Loucy (cell line): ENCODE results near the gene CFAP77.

Experiments
- H2AFZ ChIP-seq: fragments of 200-600 bp; sonication (generic); 2 replicates; pipeline ENCODE4 v1.6.0; 2016; ENCODE audit warnings: antibody characterized with exemption, mild to moderate bottlenecking, low read length, moderate library complexity
- H3F3A ChIP-seq: fragments of 200-600 bp; 2 replicates; pipeline ENCODE4 v1.6.0; 2016; ENCODE audit warnings: antibody characterized with exemption, low read depth, mild to moderate bottlenecking
- H3K27me3 ChIP-seq: fragments of 200-600 bp; sonication (generic); 2 replicates; pipeline ENCODE4 v1.6.1; 2014; ENCODE audit warnings: low read length, mild to moderate bottlenecking; ENCODE audit not compliant: insufficient read depth, poor library complexity, severe bottlenecking
- H3K36me3 ChIP-seq: fragments of 200-600 bp; sonication (generic); 2 replicates; pipeline ENCODE4 v1.6.1; 2016; ENCODE audit warnings: low read length; ENCODE audit not compliant: insufficient read depth
- H3K4me1 ChIP-seq: fragments of 200-600 bp; sonication (generic); 2 replicates; pipeline ENCODE4 v1.5.1; 2014; ENCODE audit warnings: low read length, mild to moderate bottlenecking; ENCODE audit not compliant: insufficient read depth, poor library complexity, severe bottlenecking
- H3K4me2 ChIP-seq: fragments of 200-600 bp; sonication (generic); 2 replicates; pipeline ENCODE4 v1.6.0; 2014; ENCODE audit warnings: antibody characterized with exemption, low read length, low read depth, mild to moderate bottlenecking; ENCODE audit not compliant: poor library complexity, severe bottlenecking
- H3K4me3 ChIP-seq: fragments of 200-600 bp; sonication (generic); 2 replicates; pipeline ENCODE4 v1.5.1; 2014; ENCODE audit warnings: low read length, mild to moderate bottlenecking, mixed read lengths; ENCODE audit not compliant: poor library complexity, severe bottlenecking
- H3K79me2 ChIP-seq: fragments of 200-600 bp; sonication (generic); 2 replicates; pipeline ENCODE4 v1.6.1; 2014; ENCODE audit warnings: low read length; ENCODE audit not compliant: insufficient read depth
- H3K9ac ChIP-seq: fragments of 200-600 bp; sonication (generic); 2 replicates; pipeline ENCODE4 v1.6.0; 2014; ENCODE audit warnings: mild to moderate bottlenecking, low read depth, low read length, moderate library complexity; ENCODE audit not compliant: poor library complexity, severe bottlenecking
- H3K9me2 ChIP-seq: fragments of 200-600 bp; sonication (generic); replicated peaks from 2 replicates; pipeline ENCODE4 v1.6.1; 2016; ENCODE audit warnings: low read depth, low read length, mixed read lengths
- H3K9me3 ChIP-seq: fragments of 200-600 bp; sonication (generic); 2 replicates; pipeline ENCODE4 v1.6.1; 2014; ENCODE audit warnings: mild to moderate bottlenecking, antibody characterized with exemption, low read length, low read depth; ENCODE audit not compliant: insufficient read depth
- H4K20me1 ChIP-seq: fragments of 200-600 bp; sonication (generic); 2 replicates; pipeline ENCODE4 v1.6.0; 2014; ENCODE audit warnings: antibody characterized with exemption, low read length, mild to moderate bottlenecking; ENCODE audit not compliant: insufficient read depth, poor library complexity, severe bottlenecking
- CTCF ChIP-seq: fragments of 200-600 bp; sonication (generic); conservative IDR thresholded peaks from 2 replicates; pipeline ENCODE4 v1.5.1; 2014; ENCODE audit warnings: mild to moderate bottlenecking, antibody characterized with exemption, low read length
- EZH2phosphoT487 ChIP-seq: fragments of 200-600 bp; IDR thresholded peaks from 2 replicates; pipeline ENCODE4 v1.6.1; 2018; ENCODE audit warnings: antibody characterized with exemption, mild to moderate bottlenecking, moderate library complexity, borderline replicate concordance

Gene CFAP77

GRCh38 chr9:132502480-132502879, 92.5 kb downstream of the CFAP77 start:
- TF ChIP-seq CTCF: no peak; the same call in 1 of the 2 replicates
- TF ChIP-seq EZH2phosphoT487: no peak
- Histone ChIP-seq H4K20me1 (no peaks in the 10 kb centered on the region), H3K9me3 (no peaks in the 10 kb centered on the region), H2AFZ (no peak overlapping the region), H3K4me2 (no peak overlapping the region), H3F3A (no peaks in the 10 kb centered on the region), H3K9ac (no peak overlapping the region), H3K36me3 (no peaks in the 10 kb centered on the region), H3K79me2 (no peaks in the 10 kb centered on the region), H3K9me2 (no peaks in the 10 kb centered on the region), H3K4me3 (no peak overlapping the region), H3K4me1 (peaks cover 9% of the 10 kb centered on the region), H3K27me3 (no peaks in the 10 kb centered on the region)

- no peaks in the 10 kb centered on the region for H3F3A ChIP-seq
- H3K4me2 ChIP-seq: no peak overlapping the region
- no peaks in the 10 kb centered on the region for H3K79me2 ChIP-seq
- TF ChIP-seq EZH2phosphoT487: no peak
- no peak for TF ChIP-seq CTCF
- H3K9me2 ChIP-seq: no peaks in the 10 kb centered on the region
- H4K20me1 ChIP-seq: no peaks in the 10 kb centered on the region
- H3K4me1 ChIP-seq: peaks cover 10% of the 10 kb centered on the region
- no peaks in the 10 kb centered on the region for H3K27me3 ChIP-seq
- H3K36me3 ChIP-seq: no peaks in the 10 kb centered on the region
- H3K9me3 ChIP-seq: no peaks in the 10 kb centered on the region
- H2AFZ ChIP-seq: no peak overlapping the region
- H3K4me3 ChIP-seq: no peak overlapping the region
- no peak overlapping the region for H3K9ac ChIP-seq
Observed at GRCh38 chr9:132503116-132503515, 93.1 kb downstream of the CFAP77 start.

- Histone ChIP-seq H3K4me2 (no peak overlapping the region), H3F3A (no peaks in the 10 kb centered on the region)
Observed at GRCh38 chr9:132504488-132504887, 94.5 kb downstream of the CFAP77 start.

More at GRCh38 chr9:132504488-132504887, 94.5 kb downstream of the CFAP77 start:
- no peaks in the 10 kb centered on the region for H3K27me3 ChIP-seq
- H3K79me2 ChIP-seq: no peaks in the 10 kb centered on the region
- H3K9ac ChIP-seq: no peak overlapping the region
- H3K4me1 ChIP-seq: peaks cover 10% of the 10 kb centered on the region
- H2AFZ ChIP-seq: no peak overlapping the region
- H3K9me3 ChIP-seq: no peaks in the 10 kb centered on the region
- H3K4me3 ChIP-seq: no peak overlapping the region
- no peak for TF ChIP-seq CTCF
- no peak for TF ChIP-seq EZH2phosphoT487
- no peaks in the 10 kb centered on the region for H3K9me2 ChIP-seq
- no peaks in the 10 kb centered on the region for H4K20me1 ChIP-seq
- H3K36me3 ChIP-seq: no peaks in the 10 kb centered on the region
